DOHH2 (cell line): ENCODE results near the gene FOSL1.

Experiments used
- CTCF ChIP-seq: fragments of 200-600 bp; sonication (generic); IDR thresholded peaks from one replicate; pipeline ENCODE4 v1.5.1; 2014; ENCODE audit warnings: antibody characterized with exemption, mild to moderate bottlenecking, low read depth, low read length; ENCODE audit not compliant: poor library complexity, severe bottlenecking
- EZH2phosphoT487 ChIP-seq: fragments of 200-600 bp; sonication (generic); IDR thresholded peaks from 2 replicates; pipeline ENCODE4 v1.6.1; 2017; ENCODE audit warnings: borderline replicate concordance, mild to moderate bottlenecking, antibody characterized with exemption, low read length, moderate library complexity, mixed read lengths

GRCh38 chr11:65880844-65881421 is 19.3 kb downstream of the FOSL1 start:
- TF ChIP-seq CTCF (no peak), EZH2phosphoT487 (no peak)
